Frontal cortex (tissue), 4 donors: ENCODE results near the gene UTS2. TPM values are rescaled to one million over a fixed set of nuclear protein-coding genes. Genes with fewer than 3 reads are reported as not detected.

ENCODE experiments used
- DNase-seq, 2 donors: peaks; one replicate each; pipeline ENCODE4 v3.0.0; 2012; ENCODE audit warnings: low spot score in 2 of 2
- FAIRE-seq: peaks from 2 replicates; lab custom pipeline; 2012; peaks lifted over from hg19 to GRCh38; lab: Jason Lieb, UNC
- total RNA-seq: library from RNA; depleted of rRNA; stranded (reverse); fragments of >200 nt; gene quantifications from one replicate; pipeline ENCODE4 v1.2.3, GENCODE V29; 2014
- donor health status: control.
- donor health status: control.
- donor health status: control.

The UTS2 gene, protein sequence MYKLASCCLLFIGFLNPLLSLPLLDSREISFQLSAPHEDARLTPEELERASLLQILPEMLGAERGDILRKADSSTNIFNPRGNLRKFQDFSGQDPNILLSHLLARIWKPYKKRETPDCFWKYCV
- total RNA-seq: not detected

DNA sequence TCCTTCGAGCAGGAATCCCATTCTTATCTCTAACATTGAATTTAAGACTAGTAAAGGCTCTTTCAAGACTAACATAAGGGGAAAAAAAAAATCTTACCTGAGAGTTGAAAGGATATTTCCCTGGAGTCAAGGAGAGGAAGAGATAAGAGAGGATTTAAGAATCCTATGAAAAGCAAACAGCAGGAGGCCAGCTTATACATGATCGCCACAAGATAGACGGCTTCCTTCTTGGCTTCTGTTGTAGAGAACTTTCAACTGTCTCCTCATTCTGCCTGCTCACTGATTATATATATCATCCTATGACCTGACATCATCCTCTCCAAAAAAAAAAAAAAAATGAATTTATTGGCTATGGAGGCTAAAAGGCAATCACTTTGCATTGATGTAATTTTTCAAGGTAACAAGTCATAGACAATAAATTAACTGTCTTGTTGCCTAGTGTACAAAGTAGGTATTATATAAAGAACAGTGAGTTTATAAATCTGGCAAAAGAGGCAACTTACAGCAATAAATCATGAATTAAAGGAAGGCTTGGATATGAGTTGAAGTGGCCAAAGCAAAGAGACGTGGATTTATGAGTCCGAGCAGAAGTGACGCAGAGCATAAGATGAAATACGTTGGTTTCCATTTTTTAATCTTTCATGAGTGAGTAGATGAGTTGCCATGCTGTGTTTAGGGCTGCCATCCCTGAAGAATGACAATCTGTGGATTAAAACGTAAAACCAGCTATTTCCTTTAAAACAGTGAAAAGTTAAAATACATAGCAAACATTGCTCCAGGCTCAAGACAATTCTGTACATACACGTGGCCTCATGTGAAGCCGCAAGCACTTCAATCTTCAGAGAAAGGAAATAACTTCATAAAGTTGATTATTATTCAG lies at the start of gene UTS2:
TSS of gene UTS2 (minus strand) at position 262 of the 880 bp plus-strand sequence. CDS start at position 200, 62 bp downstream.
- FAIRE-seq: no peak
- no peak for DNase-seq

DNA sequence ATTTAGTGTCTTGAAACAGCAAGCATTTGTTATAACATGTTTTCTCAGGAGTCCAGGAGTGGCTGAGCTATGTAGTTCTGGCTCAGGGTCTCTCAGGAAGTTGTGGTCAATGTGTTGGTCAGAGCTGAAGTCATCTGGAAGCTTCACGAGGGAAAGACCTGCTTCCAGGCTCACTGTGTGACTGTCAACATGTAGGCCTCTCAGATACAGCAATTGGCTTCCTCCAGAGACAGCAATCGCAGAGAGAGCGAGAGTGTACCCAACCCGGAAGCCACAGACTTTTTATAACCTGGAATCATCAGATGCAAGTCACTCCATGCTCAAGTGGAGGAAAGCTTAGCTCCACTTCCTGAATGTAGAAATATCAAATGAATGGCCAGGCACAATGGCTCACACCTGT lies 46.9 kb upstream of the UTS2 start:
- FAIRE-seq: no peak
- DNase-seq: no peak

DNA sequence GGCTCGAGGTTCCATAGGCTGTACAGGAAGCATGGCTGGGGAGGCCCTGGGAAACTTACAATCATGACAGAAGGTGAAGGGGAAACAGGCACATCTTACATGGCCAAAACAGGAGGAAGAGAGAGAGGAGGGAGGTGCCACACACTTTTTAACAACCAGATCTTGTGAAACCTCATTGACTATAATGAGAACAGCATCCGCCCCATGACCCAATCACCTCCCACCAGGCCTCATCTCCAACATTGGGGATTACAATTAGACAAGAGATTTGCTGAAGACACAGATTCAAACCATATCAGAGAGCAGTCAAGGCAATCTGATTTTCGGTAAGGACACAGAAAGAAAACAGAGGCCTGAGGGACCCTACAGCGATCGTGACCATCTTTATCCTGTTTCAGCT lies 46.1 kb upstream of the UTS2 start:
- DNase-seq (no peak), FAIRE-seq (no peak)

DNA sequence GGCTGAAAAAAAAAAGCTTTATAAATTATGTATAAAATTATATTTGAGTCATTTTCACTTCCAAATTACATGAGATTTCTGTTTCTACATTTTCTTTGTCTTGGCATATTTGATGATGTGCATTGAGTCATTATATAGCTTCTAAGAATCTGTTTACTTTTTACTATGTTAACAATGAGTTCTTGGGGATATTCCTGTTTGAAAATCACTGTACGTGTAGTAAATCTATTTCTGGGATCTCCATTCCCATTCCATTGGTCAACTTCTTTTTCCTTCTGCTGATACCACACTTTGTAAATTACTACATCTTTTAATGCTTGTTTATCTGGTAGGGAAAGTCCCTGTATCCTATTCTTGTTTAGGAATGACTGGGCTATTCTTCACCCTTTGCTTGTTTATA lies 44.1 kb upstream of the UTS2 start:
- no peak for FAIRE-seq

DNA sequence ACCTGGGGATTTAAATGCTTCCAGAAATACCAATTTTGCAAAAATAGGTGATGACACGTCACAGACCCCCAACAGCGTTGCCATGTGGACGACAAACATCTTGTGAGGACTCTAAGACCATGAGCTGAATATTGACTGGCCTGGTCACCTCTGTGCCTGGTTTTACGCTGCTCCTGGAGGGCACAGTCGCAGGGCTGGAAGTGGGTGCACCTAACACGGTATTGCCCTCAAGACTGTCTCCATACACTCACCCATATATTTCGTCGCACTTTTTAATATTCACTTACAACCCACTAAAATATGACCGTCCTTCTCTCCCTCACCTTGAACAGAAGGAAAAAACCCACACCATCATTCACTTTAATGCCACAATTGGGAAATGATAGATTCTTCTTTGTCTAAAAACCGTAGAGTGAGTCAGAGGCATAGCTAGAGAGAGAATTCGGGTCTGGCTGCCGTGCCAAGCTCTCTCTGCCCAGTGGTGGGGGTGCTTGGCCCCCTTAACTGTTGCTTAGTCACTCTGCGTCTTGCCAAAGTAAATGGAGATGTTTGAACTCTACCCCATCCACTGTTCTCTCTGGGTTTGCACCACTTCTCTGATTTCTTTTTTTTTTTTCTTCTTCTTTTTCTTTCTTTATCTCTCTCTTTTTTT lies 40.8 kb upstream of the UTS2 start:
- no peak for FAIRE-seq

More for the DNA sequence above, 44.1 kb upstream of the UTS2 start:
- DNase-seq: no peak

DNA sequence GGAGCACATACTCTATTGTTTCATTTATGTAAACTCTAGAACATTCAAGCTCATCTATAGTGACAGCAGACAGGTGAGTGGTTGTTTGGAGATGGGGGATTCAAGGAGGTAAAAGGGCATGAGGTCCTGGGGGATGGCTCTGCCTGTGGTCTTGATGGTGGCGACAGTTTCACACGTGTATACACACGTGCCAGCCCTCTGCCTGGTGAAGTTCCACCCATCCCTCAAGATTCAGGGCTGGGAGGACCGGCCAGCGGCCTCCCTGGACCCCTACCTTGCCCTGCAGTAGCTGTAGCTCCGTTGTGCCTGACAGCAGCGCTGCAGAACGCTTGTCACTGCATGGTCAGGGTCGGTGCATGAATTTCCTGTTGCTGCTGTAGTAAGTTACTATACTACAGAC lies 38.9 kb upstream of the UTS2 start:
- FAIRE-seq (no peak), DNase-seq (no peak)

More for the DNA sequence above, 40.8 kb upstream of the UTS2 start:
- DNase-seq: no peak

DNA sequence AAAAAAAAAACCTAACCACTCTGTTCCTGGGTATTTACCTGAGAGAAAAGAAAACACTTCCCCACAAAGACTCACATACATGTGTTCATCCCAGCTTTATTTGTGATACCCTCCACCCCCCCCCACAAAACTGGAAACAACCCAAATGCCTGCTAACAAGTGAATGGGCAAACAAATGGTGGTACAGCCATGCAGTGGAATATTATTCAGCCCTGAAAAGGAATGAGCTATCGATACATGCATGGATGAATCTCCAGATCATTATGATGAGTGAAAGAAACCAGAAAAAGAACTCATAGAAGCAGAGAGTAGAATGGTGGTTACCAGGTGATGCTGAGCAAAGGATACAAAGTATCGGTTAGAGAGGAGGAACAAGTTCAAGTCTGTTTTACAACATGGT lies 38.0 kb upstream of the UTS2 start:
- FAIRE-seq: no peak
- no peak for DNase-seq

DNA sequence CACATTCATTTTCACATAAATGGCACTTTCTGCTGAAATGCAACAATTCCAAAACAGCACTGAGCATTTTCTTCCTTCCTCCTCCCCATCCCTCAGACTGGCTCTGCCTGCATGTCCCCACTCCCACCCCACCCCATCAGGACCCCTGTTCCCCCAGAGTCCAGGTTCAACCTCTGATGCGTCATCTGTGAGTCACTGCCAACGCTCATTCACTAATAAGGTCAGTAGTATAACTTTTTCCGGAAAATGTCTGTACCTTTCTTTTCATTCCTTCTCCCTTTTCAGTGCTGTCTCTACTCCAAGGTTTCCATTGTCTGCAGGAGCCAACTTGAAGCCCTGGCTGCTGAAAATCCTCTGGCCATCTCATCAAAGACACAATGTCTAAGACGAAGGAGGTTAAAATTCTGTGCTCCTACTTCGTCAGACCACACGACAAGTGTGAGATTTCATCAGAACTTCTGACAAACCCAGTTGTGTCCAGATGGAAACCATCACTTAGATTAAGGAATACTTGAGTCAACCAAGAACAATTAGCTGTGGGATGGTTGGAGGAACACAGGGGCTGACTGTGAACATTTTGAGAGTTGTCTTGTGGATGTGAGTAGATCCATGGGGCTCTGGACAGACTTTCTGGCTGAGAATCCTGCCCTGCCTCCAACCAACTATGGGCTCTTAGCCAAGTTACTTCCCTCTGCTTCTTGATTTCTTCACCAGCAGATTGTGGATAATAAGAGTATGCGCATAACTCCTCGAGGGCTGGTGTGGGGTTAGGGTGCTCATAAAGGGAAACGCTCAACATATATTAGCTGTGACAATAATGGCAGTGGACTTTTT lies 35.6 kb upstream of the UTS2 start:
- no peak for FAIRE-seq
- no peak for DNase-seq

DNA sequence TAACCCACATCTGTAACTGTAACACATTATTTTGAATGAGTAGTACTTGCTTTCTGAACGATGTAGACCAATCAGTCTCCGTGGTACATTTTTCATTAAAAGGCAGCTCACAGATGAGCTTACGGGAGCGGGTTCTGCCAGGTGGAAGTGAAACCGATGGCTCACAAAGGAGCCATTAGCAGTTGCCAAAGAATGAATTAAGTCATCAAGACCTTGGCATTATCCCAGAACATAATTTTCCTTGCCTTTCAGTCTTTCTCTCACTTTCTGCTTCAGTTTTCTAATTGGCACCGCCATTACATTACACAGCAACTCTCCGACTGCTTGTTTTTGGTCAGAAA lies 33.5 kb upstream of the UTS2 start:
- DNase-seq (peak in 1 of 2 donors; percentile 38), FAIRE-seq (no peak)

DNA sequence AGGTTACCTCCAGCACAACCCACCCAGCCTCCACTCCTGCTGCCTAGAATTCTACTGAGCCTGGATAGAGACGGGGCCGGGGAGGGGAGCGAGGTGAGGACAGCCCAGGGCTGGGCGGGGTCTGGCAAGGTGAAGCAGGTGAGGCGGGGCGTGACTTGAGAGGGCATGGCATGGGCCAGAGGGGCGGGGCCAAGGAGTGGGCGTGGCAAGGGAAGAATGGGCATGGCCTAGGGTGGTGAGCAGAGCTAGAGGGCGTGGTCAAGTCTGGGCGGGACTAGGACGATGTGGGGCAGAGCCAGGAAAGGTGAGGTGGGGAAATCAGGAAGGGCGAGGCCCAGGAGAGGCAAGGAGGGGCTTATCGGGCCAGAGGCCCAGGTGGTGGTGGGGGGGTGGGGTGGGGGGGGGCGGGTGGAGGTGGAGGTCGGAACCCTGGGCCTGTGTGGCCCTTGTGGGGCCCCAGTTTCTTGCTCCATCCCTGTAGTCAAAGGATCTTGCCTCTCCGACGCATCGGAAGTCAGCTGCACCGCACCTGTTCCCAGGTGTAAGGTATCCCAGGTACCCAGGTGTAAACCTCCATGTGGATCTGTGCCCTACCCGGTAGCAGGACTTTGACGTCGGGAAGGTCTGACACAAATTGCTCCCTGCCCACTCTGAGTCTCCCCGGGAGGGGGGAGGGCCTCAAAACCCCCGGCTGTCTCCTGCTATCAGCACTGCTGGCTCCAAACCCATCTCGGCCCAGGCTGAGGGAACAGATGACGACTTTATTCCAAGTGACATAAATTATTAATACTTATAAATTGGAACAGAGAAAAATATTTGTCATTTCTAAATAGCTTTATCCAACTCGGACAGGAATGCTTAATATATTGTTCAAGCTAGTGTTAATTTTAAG lies 32.9 kb upstream of the UTS2 start:
- no peak for FAIRE-seq
- no peak for DNase-seq

DNA sequence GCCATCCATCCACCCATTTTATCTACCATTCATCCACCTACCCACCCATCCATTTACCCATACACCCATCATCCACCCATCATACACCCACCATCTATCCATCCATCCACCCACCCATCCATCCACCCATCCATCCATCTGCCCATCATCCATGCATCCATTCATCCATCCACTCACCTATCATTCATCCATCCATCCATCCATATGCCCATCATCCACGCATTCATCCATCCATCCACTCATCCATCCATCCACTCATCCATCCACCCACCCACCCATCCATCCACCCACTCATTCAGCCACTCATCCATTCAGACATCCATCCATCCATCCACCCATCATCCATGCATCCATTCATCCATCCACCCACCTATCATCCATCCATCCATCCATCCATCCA lies 31.9 kb upstream of the UTS2 start:
- FAIRE-seq (no peak), DNase-seq (no peak)

DNA sequence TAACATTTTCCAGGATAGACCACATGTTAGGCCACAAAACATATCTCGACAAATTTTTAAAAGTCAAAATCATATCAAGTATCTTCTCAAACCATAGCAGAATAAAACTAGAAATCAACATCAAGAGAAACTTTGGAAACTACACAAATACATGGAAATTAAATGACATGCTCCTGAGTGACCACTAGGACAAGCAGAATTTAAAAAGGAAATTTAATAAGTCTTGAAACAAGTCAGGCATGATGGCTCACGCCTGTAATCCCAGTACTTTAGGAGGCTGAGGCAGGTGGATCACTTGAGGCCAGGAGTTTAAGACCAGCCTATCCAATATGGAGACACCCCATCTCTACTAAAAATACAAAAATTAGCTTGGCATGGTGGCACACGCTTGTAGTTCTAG lies 26.4 kb upstream of the UTS2 start:
- DNase-seq (no peak), FAIRE-seq (no peak)

DNA sequence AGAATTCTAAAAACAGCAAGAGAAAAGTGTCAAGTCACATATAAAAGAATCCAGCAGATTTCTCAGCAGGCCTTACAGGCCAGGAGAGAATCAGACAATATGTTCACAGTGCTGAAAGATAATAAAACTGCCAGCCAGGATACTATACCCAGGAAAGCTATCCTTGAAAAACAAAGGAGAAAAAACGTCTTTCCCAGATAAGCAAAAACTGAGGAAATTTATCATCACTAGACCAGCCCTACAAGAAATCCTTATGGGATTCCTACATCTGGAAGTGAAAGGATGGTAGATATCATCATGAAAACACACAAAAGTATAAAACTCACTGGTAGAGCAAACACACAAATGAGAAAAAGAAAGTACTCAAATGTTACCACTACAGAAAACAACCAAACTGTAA lies 25.2 kb upstream of the UTS2 start:
- no peak for DNase-seq

DNA sequence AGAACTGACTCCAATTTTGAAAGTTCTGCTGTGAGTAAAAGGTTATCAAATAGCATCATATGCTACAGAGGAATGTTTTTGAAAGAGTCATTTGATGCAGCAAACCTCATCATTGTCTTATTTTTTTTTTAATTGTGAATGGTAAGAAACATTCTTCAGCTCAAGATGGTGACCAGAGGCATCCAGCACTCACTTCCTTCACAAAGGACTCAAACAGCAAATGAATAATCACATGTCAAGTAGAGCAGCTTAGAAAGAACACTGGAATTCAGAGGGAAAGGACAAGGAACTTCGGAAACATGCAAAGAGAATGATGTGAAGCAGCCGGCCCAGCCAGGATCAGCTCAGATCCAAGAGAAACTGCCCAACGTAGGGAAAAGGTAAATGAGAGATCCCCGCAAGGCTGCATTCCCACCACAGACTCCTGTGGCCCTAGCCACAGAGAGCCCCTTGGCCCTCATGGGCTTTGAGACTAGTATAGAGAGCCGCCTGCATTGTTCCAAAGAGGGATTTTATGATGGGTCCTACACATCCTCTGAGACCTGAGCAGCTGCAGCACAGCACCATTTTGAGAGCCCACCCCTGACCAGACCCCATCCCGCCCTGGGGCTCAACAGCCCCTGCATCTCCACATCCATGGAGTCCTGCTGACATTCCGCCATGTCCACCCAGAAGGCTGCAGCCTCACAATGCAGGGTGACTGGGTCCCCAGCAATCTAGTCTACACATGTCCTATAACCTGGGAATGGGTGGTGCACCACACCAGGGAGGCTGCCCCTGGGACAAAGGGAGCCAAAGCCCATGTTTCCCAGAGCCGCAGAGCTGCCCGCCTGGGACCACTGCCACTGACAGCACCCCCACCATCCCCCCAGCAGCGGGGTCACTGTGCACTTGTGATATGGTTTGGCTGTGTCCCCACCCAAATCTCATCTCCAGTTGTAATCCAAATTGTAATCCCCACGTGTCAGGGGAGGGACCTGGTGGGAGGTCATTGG lies 21.2 kb upstream of the UTS2 start:
- FAIRE-seq (no peak), DNase-seq (no peak)

More for the DNA sequence above, 25.2 kb upstream of the UTS2 start:
- FAIRE-seq: peak; percentile 19

DNA sequence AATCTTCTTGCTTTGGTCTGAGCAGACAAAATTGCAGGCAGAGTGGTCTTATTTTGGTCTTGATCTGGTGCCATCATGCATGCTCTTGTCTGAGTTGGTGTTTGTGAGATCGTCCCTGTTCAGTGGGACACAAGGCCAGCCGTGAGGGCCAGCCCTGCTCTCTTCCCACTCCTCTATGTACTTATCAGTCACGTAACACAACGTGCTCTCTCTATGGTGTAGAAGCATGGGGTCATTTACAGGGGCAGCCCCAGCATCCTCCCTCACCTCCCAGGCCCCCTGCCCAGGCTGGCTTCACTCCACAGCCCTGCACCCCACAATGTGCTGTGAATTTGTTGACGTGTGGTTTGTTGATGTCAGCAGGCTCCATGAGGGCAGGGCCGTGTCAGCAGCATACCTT lies 18.3 kb upstream of the UTS2 start:
- FAIRE-seq (no peak), DNase-seq (no peak)

DNA sequence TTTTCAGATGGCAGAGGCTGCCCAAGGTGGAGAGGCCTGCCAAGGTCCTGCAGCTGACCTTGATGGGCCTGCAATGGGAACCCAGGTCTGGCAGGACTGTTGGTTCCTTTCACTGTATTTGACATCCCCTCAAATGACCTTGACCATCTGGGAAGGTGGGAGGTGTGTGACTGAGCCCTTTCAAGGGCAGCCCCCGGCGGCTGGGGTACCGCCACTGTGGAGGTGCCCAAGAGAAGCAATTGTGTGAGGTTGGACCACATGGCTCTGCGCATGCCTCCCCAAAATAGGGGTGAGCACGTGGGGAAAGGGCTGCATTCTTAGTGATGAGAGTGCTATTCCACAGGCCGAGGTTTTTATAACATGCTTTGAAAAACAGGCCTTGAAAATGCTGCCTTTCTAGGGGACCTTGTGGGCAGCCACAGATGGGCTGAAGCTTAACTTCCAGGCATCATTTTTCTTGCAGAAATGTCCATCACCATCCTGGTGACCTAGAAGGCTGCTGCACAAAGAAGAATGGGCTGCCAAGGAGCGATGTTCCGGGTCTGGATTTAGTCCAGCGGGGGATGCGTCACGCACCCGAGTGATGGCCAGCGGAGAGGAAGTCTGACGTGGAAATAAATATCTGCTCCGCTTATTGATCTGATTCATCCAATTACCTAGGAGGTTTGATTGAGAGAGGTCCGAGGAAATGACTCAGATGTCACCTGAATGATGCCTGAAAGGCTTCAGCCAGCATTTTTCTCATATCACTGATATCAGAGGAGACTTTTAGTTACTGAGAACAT lies 16.5 kb upstream of the UTS2 start:
- FAIRE-seq (no peak), DNase-seq (no peak)

DNA sequence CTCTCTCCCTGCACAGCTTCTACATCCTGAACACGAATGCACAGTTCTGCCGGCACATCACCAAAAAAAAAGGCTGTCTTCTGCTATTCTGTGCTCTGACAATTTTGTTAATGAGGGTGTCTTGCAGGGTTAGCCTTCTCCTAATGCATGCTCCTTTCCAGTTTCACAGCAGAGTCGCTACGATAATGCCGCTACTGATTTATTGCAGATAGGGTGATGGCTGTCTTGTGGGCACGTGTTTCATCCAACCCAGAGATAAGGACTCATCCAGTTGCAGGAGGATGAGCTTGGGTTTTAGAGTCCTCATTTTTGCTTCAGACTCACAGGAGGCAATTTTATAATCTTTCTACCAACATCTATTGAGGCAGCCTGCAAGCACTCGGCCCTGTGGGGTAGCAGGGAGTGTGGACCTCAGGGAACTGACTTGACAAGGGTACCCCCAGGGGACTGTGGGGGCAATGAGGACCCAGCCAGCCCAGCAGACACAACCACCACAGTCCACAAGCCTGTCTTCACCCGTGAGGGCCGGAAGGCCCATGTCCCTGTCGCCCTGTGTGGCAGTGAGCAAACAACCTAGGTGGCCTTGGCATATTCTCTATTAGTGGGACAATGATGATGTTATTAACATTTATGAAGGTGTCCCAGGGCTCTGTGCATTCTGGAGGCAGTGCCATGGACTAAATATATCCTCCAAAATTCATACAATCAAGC lies 15.4 kb upstream of the UTS2 start:
- DNase-seq (no peak), FAIRE-seq (no peak)
